ACC112 (cell line): ENCODE results near the gene SDK2.

Experiments
- H2AFZ ChIP-seq: fragments of 200-600 bp; sonication (generic); one replicate; pipeline ENCODE4 v1.6.0; 2017; ENCODE audit warnings: antibody characterized with exemption, low read length; ENCODE audit not compliant: unreplicated experiment
- H3K27ac ChIP-seq: fragments of 200-600 bp; sonication (generic); 2 replicates; pipeline ENCODE4 v1.5.1; 2014; ENCODE audit warnings: low read depth, mild to moderate bottlenecking, antibody characterized with exemption, low read length, moderate library complexity
- H3K27me3 ChIP-seq: fragments of 200-600 bp; sonication (generic); 2 replicates; pipeline ENCODE4 v1.6.1; 2014; ENCODE audit warnings: mild to moderate bottlenecking, antibody characterized with exemption, low read length, moderate library complexity, mixed read lengths; ENCODE audit not compliant: insufficient read depth
- H3K36me3 ChIP-seq: fragments of 200-600 bp; sonication (generic); 2 replicates; pipeline ENCODE4 v1.6.1; 2016; ENCODE audit warnings: mild to moderate bottlenecking, antibody characterized with exemption, low read length, moderate library complexity, mixed read lengths; ENCODE audit not compliant: insufficient read depth
- H3K4me1 ChIP-seq: fragments of 200-600 bp; sonication (generic); one replicate; pipeline ENCODE4 v1.6.1; 2016; ENCODE audit warnings: low read length, mixed read lengths; ENCODE audit not compliant: insufficient read depth, unreplicated experiment, control insufficient read depth
- H3K4me3 ChIP-seq: fragments of 200-600 bp; sonication (generic); 2 replicates; pipeline ENCODE4 v1.5.1; 2014; ENCODE audit warnings: mild to moderate bottlenecking, low read depth, low read length
- H3K79me2 ChIP-seq: fragments of 200-600 bp; sonication (generic); one replicate; pipeline ENCODE4 v1.6.0; 2016; ENCODE audit warnings: low read length; ENCODE audit not compliant: control insufficient read depth, unreplicated experiment, insufficient read depth

Gene SDK2

DNA sequence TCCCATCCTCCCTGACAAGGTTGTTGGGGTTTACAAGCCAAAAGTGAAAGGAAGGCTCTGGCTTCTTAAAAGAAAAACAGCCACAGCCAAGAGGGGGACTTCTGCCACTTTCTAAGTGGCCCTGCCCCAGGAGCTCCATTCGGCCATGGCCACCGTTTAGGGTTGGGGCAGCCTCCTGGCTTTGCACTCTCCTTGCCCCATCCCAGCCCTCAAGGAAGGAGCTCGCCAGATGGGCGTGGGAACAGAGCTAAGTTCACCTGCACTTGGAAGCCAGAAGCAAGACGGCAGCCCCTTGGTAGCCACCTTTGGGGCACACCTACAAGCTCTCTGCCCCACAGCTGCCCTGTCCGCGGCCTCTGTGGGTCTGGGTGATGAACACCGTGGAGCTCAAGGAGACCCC, 210.1 kb downstream of the SDK2 start:
- Histone ChIP-seq H3K36me3 (no peaks in the 10 kb centered on the region), H2AFZ (no peak overlapping the region), H3K79me2 (no peaks in the 10 kb centered on the region), H3K4me3 (no peak overlapping the region), H3K4me1 (no peaks in the 10 kb centered on the region), H3K27me3 (peaks cover 7% of the 10 kb centered on the region), H3K27ac (no peak overlapping the region)

DNA sequence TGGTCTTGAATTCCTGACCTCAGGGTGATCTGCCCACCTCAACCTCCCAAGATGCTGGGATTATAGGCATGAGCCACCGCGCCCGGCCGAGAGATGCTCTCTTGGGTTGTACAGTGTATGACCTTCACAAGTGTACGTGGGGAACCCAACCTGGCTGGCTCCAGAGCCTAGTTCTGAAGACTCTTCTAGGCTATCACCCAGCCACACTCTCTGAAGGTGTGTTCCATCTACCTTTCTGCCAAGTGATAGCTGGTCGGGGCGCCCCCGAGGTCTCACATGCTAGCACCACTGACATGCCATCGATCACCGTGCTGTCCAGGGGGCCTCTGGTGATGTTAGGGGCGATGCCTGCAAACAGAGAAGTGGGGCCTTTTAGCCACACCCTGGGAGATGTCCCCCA, 210.7 kb downstream of the SDK2 start:
- Histone ChIP-seq H3K27me3 (peaks cover 9% of the 10 kb centered on the region), H2AFZ (no peak overlapping the region), H3K36me3 (no peaks in the 10 kb centered on the region), H3K4me1 (no peaks in the 10 kb centered on the region), H3K79me2 (no peaks in the 10 kb centered on the region), H3K27ac (no peak overlapping the region), H3K4me3 (no peak overlapping the region)

DNA sequence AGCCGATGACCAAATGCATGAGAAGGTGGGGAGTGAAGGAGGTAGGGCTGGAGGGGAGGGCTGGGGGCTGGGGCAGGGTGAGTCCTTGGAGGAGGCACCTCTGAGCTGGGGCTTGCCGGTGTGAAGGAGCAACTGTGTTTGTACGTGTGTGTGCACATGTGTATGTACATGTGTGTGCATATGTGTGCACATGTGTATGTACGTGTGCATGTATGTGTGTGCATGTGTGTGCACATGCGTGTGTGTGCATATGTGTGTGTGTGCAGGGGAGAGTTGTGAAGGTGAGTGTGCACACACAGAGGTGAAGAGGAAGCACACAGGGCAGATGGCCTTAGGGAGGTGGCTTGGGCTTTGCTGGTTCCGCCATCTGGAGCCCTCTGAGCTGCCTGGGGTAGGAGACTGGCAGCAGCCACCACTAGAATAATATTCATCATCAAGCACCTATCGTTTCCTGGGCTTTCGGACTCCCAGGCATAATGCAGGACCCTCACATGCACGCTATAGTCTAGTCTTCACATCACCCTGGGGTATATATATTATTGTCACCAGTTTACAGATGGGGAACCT, 211.5 kb downstream of the SDK2 start:
- H3K27me3 ChIP-seq, result peaks cover 17% of the 10 kb centered on the region
- no peak overlapping the region for H3K27ac ChIP-seq
- H3K36me3 ChIP-seq, result no peaks in the 10 kb centered on the region
- no peak overlapping the region for H2AFZ ChIP-seq
- H3K79me2 ChIP-seq, result no peaks in the 10 kb centered on the region
- H3K4me3 ChIP-seq, result no peak overlapping the region
- H3K4me1 ChIP-seq, result no peaks in the 10 kb centered on the region

DNA sequence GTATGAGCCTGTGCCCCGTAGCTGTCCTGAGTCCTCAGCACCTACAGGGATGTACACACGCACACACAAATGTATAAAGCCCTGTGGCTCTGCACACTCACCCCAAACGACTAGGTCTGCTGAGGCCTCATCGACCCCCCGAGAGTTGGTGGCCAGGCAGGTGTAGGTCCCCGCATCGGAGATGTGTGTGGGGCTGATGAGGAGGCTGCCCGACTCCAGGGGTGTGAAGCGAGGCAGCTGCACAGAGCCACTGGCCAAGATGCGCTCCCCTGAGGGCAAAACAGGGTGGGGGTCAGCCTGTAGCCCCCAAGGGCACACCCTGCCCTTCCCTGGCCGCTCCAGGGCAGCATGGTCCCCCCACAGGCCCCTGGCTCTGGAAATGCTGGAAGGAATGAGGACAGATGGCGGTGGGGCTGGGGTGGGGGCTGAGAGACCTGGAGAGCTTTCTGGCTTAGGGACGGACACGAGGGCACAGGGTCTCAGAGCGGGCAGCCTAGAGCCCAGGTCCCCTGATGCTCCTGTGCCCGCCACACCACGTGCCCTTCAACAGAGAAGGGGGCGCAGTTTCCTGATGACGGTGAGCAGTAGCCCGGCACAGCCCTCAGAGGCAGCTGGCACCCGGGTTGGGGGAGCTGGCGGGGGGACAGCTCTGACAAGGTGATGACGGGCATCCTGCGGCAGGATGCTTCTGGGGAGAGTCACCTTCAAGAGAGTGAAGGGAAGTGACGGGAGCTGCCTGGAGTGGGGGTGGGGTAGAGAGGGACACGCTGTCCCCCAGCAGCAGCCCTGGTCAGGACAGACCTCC, 212.6 kb downstream of the SDK2 start:
- Histone ChIP-seq H2AFZ (no peak overlapping the region), H3K4me3 (no peak overlapping the region), H3K4me1 (no peaks in the 10 kb centered on the region), H3K27ac (no peak overlapping the region), H3K36me3 (no peaks in the 10 kb centered on the region), H3K79me2 (no peaks in the 10 kb centered on the region), H3K27me3 (peaks cover 17% of the 10 kb centered on the region)

DNA sequence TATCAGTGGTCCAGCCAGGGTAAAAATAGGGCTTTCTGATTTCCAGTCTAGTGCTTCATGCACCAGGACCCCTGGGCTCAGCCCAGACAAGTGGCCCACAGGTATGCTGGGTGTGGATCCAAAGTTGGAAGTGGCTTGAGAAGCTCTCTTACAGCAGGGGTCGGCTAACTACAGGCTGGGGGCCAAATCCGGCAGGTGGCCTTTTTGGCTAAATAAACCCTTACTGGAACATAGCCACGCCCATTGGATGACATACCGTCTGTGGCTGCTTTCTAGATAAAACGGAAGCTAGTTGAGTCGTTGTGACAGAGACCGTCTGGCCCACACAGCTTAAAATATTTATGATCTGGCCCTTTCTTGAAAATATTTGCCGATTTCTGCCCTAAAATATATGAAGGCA, 213.4 kb downstream of the SDK2 start:
- peaks cover 17% of the 10 kb centered on the region for H3K27me3 ChIP-seq
- no peaks in the 10 kb centered on the region for H3K36me3 ChIP-seq
- H3K4me3 ChIP-seq, result no peak overlapping the region
- H3K27ac ChIP-seq, result no peak overlapping the region
- H3K4me1 ChIP-seq, result no peaks in the 10 kb centered on the region
- H3K79me2 ChIP-seq, result no peaks in the 10 kb centered on the region
- H2AFZ ChIP-seq, result no peak overlapping the region

DNA sequence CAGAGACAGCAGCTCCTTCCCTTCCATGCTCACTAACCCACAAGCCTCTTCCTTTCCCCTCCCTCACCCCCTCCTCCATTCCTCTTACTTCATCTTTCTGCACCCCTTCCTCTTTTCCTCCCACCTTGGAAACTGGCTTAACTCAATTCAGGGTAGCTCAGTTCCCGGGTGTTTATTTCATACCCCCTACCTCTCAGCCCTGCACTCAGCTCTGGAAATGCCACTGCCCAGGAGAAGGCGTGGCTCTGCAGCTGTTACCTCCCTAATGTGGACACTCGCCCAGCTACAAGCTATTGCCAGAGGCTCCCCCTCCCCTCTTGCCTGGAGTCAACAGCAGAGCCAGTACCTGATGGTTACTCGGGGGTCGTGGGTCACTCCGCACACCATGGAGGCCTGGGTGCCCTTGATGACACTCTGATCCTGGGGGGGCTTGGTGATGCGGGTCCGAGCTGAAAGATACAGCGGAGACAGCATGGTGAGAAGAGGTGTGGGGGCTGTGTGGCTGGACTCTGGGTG, 214.0 kb downstream of the SDK2 start:
- Histone ChIP-seq H3K4me3 (no peak overlapping the region), H3K27me3 (peaks cover 17% of the 10 kb centered on the region), H3K79me2 (no peaks in the 10 kb centered on the region), H3K36me3 (no peaks in the 10 kb centered on the region), H2AFZ (no peak overlapping the region), H3K4me1 (no peaks in the 10 kb centered on the region), H3K27ac (no peak overlapping the region)

DNA sequence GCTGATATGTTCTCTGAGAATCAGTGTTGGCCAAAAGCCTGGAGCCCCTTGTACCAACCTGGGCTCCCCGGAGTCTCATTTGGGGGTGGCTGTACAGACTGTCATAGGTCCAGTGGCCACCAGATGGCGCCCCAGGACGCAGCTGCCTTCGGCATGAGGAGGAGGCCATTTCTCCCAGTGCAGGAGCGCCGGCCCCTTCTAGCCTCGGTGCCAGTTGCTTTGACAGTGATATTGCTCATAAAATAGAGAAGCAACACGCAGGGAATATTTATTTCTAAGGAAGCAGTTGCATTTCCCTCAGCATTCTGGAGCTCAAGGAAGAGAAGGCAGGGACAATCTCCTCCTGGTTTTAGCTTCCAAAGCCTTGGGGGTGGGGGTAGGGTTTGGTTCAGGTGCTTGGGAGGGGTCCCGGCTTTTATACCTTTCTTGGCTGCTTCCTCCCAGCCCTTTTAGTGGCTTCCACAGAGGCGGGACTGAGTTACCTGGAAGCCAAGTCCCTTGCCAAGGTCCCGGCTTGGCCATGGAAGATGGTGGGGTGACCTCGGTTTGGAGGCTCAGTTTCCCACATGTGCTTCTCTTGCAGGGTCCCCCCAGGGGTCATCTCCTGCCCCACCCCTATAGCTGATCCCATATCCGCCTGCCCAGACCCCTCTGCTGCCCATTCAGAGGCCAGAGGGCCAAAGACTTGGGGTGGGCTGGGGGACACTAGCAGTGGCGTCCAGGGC, 214.6 kb downstream of the SDK2 start:
- Histone ChIP-seq H3K36me3 (no peaks in the 10 kb centered on the region), H3K4me1 (no peaks in the 10 kb centered on the region), H2AFZ (no peak overlapping the region), H3K27ac (no peak overlapping the region), H3K79me2 (no peaks in the 10 kb centered on the region), H3K4me3 (no peak overlapping the region), H3K27me3 (peaks cover 17% of the 10 kb centered on the region)

DNA sequence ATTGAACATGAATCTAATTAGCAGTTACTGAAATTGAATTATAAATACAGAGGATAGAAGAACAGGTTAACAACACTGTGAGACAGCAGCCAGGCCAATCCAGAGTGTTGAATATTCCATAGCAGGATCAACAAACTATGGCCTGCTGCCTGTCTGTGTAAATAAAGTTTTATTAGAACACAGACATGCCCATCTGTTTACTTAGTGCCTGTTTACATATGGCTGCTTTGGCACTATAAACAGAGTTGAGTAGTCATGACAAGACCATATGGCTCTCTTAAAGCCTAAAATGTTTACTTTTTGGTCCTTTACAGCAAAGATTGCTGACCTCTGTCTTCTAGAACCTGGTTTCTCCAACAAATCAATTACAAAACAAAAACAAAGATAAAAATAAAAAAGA, 217.0 kb downstream of the SDK2 start:
- Histone ChIP-seq H3K79me2 (no peaks in the 10 kb centered on the region), H2AFZ (no peak overlapping the region), H3K27me3 (peaks cover 17% of the 10 kb centered on the region), H3K4me3 (no peak overlapping the region), H3K27ac (no peak overlapping the region), H3K36me3 (no peaks in the 10 kb centered on the region), H3K4me1 (no peaks in the 10 kb centered on the region)

DNA sequence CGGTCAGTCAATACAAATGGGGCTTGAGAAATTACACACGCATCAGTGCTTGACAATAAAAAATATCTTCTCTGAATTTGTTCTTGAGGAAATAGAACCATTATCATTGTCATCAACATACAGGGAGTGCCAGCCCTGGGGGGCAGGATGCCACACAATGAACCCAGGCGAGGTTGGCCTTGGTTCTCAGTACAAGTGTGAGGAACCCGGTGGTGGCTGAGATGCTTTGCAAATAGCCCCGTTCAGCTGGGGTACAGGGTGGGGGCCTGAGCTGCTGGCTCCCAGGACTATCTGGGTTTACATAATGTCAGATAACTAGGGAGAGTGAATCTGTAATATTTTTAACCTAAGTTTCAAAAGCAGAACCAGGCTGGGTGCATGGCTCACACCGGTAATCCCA, 219.7 kb downstream of the SDK2 start:
- no peak overlapping the region for H3K27ac ChIP-seq
- H2AFZ ChIP-seq, result no peak overlapping the region
- H3K36me3 ChIP-seq, result no peaks in the 10 kb centered on the region
- H3K79me2 ChIP-seq, result no peaks in the 10 kb centered on the region
- no peaks in the 10 kb centered on the region for H3K4me1 ChIP-seq
- H3K27me3 ChIP-seq, result peaks cover 10% of the 10 kb centered on the region; the same call in 1 of the 2 replicates
- H3K4me3 ChIP-seq, result no peak overlapping the region

DNA sequence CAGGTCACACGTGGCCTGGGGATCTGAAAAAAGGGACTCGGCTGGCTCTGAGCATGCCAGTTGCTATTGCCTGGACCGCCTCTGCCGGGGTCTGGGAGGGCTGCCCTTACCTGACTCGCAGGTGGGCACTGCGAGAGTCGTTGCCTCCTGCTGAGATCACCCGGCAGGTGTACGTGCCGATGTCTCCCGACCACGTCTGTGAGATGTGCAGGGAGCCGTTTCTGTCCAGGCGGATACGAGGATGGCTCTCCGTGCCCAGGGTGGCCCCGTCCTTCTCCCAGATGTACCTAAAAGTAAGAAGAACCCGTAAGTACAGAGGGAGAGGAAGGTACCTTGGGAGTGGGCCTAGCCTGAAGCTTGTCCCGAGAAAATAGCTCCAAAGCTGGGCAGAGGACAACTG, 220.4 kb downstream of the SDK2 start:
- H3K36me3 ChIP-seq, result no peaks in the 10 kb centered on the region
- H2AFZ ChIP-seq, result no peak overlapping the region
- H3K79me2 ChIP-seq, result no peaks in the 10 kb centered on the region
- H3K27ac ChIP-seq, result no peak overlapping the region
- H3K4me1 ChIP-seq, result no peaks in the 10 kb centered on the region
- H3K4me3 ChIP-seq, result no peak overlapping the region
- peaks cover 10% of the 10 kb centered on the region; the same call in 1 of the 2 replicates for H3K27me3 ChIP-seq
